Measurements from ENCODE around the gene SYT3.

The SYT3 gene, protein sequence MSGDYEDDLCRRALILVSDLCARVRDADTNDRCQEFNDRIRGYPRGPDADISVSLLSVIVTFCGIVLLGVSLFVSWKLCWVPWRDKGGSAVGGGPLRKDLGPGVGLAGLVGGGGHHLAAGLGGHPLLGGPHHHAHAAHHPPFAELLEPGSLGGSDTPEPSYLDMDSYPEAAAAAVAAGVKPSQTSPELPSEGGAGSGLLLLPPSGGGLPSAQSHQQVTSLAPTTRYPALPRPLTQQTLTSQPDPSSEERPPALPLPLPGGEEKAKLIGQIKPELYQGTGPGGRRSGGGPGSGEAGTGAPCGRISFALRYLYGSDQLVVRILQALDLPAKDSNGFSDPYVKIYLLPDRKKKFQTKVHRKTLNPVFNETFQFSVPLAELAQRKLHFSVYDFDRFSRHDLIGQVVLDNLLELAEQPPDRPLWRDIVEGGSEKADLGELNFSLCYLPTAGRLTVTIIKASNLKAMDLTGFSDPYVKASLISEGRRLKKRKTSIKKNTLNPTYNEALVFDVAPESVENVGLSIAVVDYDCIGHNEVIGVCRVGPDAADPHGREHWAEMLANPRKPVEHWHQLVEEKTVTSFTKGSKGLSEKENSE

GRCh38 chr19:50639121-50640112, at the start of gene SYT3:
Gene SYT3 (minus strand): TSS chr19:50639881. CDS start chr19:50637411, 2,470 bp downstream.
- DNase-seq: peak; percentile 25

DNA sequence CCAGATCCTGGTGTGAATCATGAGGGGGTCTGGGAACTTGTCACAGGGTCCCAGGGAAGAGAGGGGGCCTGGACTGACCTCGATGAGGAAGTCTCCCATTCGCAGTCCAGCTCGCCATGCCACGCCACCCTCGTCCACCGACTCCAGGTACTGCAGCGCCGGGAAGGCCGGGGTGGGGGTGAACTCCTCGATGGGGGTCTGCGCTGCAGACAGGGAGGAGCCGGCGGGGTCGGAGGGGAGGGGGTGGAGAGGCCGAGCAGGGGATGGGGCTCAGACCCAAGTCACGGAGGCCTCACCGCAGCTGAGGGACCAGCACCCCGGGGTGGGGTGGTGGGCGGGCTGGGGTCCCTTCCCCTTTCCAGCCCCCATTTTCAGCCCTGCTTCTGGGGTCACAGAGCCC, 49.1 kb upstream of the SYT3 start:
- DNase-seq: no peak

DNA sequence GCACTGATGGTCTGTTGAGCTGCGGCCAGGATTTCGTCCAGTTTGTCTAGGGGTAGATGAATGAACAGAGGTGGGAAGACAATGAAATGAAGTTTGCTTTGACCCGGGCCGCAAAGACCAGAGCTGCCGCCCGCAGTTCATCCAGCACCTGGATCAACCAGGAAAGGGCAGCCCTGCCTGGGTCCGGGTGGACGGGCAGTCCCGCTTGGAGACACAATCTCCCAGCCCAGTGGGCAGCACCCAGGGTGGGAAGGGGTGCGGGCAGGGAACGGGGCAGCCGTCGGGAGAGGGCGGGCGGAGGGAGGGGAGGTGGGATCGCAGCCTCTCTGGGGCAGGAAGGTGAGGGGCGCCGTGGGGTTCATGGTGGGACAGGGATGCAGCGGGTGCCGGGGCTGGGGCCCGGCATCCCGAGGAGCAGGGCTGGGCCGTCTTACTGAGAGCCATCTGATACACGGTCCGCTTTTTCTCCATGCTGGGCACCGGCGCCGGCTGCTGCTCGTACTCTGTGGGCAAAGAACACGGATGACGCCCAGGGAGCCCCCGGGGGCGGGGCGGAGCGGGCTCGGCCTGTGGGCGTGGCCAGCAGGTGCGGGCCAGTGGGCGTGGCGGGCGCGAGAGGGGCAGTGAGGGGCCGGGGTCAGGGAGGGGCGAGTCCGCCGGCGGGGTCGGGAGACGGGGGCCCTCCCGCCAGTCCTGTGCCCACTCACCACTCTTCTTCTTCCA, 46.8 kb upstream of the SYT3 start:
- DNase-seq: no peak

- peak; percentile 90 for DNase-seq
Observed at GRCh38 chr19:50679177-50680125, 39.8 kb upstream of the SYT3 start.

- DNase-seq: no peak
Observed at GRCh38 chr19:50678323-50678722, 38.6 kb upstream of the SYT3 start.

GRCh38 chr19:50677636-50678035, 38.0 kb upstream of the SYT3 start:
- DNase-seq: no peak

GRCh38 chr19:50676625-50677197, 37.0 kb upstream of the SYT3 start:
- DNase-seq: no peak

- DNase-seq: no peak
Observed at GRCh38 chr19:50673118-50673517, 33.4 kb upstream of the SYT3 start.

DNA sequence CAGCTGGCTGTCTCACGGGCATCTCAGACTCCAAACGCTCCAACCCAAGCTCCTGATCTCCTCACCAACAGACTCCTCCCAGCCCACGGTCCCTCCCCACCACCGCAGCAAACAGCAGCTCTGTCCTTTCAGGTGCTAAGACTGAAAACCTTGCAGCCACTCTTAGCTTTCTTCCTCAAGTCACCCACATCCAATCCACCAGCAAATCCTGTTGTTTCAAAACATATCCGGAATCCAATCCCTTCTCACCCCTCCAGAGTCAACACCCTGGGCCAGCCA, 30.4 kb upstream of the SYT3 start:
- DNase-seq: no peak

DNA sequence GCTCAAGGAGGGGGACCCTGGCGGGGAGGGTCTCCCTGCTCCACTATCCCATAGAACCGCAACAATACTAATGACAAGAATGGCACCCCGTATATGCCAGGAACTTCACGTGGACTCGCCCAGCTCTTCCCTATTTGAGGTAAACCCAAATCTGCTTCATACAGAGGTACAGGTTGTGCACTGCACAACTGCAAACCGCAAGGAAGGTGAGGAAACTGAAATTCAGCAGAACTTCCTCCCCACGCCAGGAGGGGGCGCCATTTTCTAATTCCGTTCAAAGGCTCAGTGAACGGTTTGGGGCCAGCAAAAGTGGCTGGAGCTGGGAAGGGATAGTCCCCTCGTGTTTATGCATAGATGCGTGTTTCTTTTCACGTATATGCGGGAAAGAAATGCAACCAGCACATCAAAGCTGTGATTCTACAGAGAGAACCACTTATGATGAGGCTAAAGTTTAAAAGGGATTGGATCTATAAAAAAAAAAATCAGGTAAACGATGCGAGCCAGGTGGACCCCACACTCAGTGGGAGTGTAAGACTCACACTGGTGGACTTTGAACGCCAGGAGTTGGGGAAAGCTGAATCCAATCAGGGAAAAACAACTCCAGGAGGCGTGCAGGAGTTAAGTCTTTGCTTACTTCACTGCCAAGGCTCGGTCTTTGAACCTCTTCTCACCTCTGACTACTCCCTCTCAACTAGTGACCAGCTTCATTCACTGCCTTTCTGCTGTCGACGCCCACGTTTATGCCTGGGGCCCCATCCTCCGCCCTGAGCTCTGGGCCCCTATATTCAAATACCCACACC, 29.8 kb upstream of the SYT3 start:
- peak; percentile 49 for DNase-seq

DNA sequence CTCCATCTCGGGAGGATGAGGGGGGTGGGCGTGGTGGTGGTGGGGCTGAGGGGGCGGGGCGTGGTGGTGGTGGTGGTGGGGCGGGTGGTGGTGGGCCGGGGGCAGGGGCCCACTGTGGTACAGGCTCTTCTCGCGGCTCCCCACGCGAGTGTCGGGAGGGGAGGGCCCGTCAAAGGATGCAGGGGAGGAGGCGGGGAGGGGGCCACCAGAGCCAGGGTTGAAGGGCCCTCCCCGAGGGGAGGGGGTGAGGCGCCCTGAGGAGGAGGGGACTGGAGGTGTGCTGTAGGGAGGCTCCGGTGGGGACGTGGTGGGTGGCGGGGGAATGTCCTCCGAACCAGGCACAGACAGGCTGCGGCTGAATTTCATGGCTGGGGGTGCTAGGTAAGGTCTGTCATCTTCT, 29.2 kb upstream of the SYT3 start:
- DNase-seq: no peak

DNA sequence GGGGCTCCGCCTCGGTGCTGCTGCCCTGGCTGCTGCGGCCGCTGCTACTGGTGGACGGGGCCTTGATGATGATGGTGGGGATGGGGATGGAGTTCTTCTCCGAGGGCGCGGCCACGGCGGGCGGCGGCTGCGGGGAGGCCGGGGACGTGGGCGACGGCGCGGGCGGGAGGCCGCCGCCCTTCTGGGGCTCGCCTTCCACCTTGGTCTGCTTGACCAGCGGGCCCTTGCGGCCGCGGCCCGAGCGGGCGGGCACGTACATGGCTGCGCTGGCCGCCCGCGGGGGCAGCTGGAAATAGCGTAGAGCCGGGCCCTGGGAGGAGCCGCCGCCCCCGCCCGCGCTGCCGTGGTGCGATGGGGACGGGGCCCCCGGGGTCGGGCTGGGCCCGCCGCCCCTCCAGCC, 28.7 kb upstream of the SYT3 start:
- no peak for DNase-seq

DNA sequence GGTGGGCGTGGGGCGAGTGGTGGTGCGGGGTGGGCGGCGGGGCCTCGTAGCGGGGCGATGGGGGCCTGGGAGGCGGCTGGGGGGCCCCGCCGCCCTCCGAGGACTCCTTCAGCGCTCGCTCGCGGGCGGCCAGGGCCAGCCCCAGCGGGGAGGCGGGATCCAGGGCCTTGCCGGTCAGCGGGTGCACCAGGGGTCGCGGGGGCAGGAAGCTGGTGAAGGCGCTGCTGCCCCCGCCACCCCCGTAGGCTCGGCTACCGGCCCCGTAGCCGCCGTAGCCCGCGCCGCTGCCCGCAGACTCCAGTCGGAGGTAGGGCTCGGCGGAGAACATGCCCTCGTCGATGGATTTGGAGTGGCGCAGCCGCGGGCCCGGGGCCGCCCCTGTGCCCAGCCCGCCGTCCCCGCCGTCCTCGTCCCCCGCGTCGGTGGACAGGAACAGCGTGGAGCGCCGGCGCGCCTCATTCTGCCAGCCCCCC, 28.1 kb upstream of the SYT3 start:
- DNase-seq: no peak

GRCh38 chr19:50667177-50667758, 27.6 kb upstream of the SYT3 start:
- DNase-seq: no peak

DNA sequence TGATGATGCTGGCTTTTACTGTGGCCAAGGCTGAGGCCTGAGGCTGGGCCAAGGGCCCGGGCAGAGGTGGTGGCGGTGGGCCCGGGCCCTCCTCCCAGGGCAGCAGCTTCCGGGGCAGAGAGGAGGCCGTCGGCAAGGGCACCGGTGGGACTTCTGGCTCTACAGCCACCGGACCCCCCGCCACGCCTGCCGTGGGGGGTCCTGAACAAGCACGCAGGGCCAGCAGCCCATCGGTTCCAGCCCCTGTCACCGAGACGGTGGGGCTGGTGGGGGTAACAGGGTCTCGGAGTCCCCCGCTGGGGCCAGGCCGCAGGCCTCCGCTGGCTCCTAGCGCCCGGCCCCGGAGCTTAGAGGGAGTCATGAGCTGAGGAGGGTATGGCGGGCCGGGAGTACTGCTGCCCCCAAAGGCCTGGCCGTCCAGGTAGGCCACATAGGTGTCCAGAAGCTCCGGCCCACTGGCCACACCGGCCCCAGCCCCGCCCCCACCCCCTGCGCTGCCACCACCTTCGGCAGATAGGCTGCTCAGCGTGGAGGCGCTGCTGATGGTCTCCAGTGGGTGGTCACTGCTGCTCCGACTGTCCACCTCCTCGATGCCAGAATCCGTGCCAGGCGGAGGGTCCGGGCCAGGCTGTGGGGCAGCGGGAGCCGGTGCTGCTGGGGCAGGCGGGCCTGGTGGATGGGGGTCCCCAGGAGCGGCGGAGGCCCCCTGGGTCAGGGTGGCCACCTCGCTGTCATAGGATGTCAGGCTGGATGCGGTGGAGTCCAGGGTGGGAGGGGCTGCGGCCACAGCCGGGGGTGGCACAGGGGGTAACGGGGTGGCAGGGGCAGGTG, 26.9 kb upstream of the SYT3 start:
- no peak for DNase-seq

DNA sequence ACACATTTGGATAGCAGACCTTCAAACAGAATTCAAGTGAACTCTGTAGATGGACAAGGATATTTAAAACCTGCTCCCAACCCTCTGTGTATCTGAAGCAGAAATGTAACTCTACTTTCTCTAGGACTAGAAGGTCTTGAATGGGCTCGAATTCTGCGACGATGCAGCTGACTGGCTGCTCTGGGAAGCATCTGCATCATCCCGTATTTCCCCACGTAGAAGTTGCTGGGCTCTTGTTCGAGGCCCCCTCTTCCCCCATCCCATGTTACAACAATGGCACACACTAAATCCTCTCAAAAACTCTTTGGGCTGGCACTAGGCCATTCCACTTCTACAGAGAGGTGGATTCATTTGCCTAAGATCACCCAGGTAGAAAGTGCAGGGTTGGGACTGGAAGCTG, 24.5 kb upstream of the SYT3 start:
- no peak for DNase-seq

- no peak for DNase-seq
Observed at GRCh38 chr19:50663482-50663790, 23.8 kb upstream of the SYT3 start.

DNA sequence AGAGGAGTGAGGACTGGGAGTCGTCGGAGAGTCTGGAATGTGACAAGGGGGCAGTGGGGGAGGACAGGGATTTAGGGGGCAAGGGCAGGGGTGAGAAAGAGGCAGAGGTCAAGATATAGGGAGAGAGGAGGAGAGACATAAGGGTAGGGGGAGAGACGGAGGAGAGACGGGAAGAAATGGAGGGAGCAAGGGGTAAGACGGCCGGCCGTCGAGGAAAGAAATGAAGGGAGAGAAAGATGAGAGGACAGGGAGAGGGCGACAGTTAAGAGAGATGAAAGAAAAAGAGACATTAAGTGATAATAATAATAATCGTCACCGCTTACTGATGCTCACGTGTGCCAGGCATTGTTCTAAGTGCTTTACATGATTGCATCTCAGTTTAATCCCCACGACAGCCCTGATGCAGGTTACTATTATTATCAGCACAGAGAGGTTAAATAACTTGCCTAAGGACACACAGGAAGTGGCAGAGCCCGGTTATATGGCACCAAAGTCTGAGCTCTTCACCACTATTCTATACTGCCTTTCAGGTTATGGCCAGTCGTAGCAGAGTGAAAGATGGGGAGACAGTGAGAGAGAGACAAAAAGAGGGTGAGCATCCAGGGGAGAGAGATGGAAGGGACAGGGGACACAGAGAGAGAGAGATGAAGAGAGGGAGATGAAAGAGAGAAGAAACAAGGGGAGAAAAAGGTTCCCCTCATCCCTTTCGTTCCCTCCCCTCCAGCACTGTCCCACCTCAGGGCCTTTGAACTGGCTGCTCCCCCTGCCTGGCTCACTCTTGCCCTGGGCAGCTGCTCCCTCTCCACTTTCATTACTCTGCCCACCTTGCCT, 23.2 kb upstream of the SYT3 start:
- no peak for DNase-seq
